HG03025 (cell line): ENCODE results near the gene CCNL1.
"Not testable (repeated sequence)": the region's sequence is repeated elsewhere in the genome, so short reads cannot be mapped to it uniquely, and the experiment has no call there.

Source experiments
- ATAC-seq: cut with Tn5 transposase; IDR thresholded peaks from one replicate; pipeline ENCODE4 v1.9.1; 2021; ENCODE audit warnings: mild to moderate bottlenecking, moderate library complexity; ENCODE audit not compliant: unreplicated experiment, low FRiP score

The CCNL1 gene

GRCh38 chr3:157159762-157160657 is at the start of gene CCNL1:
Gene CCNL1 (minus strand): TSS chr3:157160147. CDS start chr3:157160094, 53 bp downstream.
- peak; percentile 78 for ATAC-seq

GRCh38 chr3:157204880-157205279 is 44.9 kb upstream of the CCNL1 start:
- no peak for ATAC-seq

GRCh38 chr3:157204431-157204830 is 44.5 kb upstream of the CCNL1 start:
- ATAC-seq, result no peak

- no peak for ATAC-seq
These were observed 41.8 kb upstream of the CCNL1 start for GRCh38 chr3:157201648-157202278.

GRCh38 chr3:157199841-157200240 is 39.9 kb upstream of the CCNL1 start:
- ATAC-seq, result no peak

GRCh38 chr3:157195965-157196364 is 36.0 kb upstream of the CCNL1 start:
- no peak for ATAC-seq

- not testable (repeated sequence) for ATAC-seq
These were observed 31.2 kb upstream of the CCNL1 start for GRCh38 chr3:157191149-157191548.

- no peak for ATAC-seq
These were observed 30.5 kb upstream of the CCNL1 start for GRCh38 chr3:157190380-157190872.

GRCh38 chr3:157188391-157188790 is 28.4 kb upstream of the CCNL1 start:
- no peak for ATAC-seq

GRCh38 chr3:157182879-157183278 is 22.9 kb upstream of the CCNL1 start:
- no peak for ATAC-seq

GRCh38 chr3:157180262-157180661 is 20.3 kb upstream of the CCNL1 start:
- ATAC-seq, result no peak

GRCh38 chr3:157179365-157179803 is 19.4 kb upstream of the CCNL1 start:
- ATAC-seq, result no peak

GRCh38 chr3:157178503-157179364 is 18.8 kb upstream of the CCNL1 start:
- not testable (repeated sequence) for ATAC-seq

GRCh38 chr3:157177801-157178453 is 18.0 kb upstream of the CCNL1 start:
- not testable (repeated sequence) for ATAC-seq

- ATAC-seq, result no peak
These were observed 17.0 kb upstream of the CCNL1 start for GRCh38 chr3:157176934-157177333.

- no peak for ATAC-seq
These were observed 16.0 kb upstream of the CCNL1 start for GRCh38 chr3:157175691-157176507.

GRCh38 chr3:157174649-157175498 is 14.9 kb upstream of the CCNL1 start:
- ATAC-seq, result peak; percentile 95

GRCh38 chr3:157174290-157174648 is 14.3 kb upstream of the CCNL1 start:
- peak; percentile 4 for ATAC-seq
